22Rv1 (cell line): Measurements from ENCODE around the gene ZBED2.

Experiments used
- CTCF ChIP-seq: fragments of 450-650 bp; IDR thresholded peaks from 2 replicates; pipeline ENCODE4 v1.5.1; 2017; ENCODE audit warnings: mild to moderate bottlenecking
- ZFX ChIP-seq: fragments of 450-650 bp; IDR thresholded peaks from 2 replicates; pipeline ENCODE4 v1.6.1; 2017; ENCODE audit warnings: antibody characterized with exemption, borderline replicate concordance

DNA sequence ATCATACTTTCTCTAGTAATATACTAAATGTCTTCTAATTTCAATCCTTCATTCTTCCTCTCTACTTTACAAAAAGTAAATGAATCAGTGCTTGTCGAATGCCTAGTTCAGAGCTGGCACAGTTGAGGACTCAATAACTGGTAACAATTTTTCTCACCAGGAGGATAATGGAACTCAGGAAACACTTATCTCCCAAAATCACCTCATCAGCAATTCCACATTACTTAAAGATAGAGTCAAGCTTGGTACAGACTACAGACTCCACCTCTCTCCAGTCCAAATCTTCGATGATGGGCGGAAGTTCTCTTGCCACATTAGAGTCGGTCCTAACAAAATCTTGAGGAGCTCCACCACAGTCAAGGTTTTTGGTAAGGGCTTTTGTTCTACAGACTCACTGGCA, 16.3 kb downstream of the ZBED2 start:
- no peak for TF ChIP-seq CTCF
- TF ChIP-seq ZFX: no peak
